Endothelial cell of umbilical vein (primary cell): ENCODE data around the gene P3H2.

Source experiments
- EZH2 ChIP-seq: IDR thresholded peaks from 2 replicates; pipeline ENCODE4 v1.6.1; 2012; ENCODE audit warnings: borderline replicate concordance, low read depth, mild to moderate bottlenecking, moderate library complexity, low read length, inconsistent platforms; ENCODE audit not compliant: severe bottlenecking
- FOS ChIP-seq: IDR thresholded peaks from 2 replicates; pipeline ENCODE4 v1.6.1; 2011; ENCODE audit warnings: mild to moderate bottlenecking, low read length, moderate library complexity, borderline replicate concordance; ENCODE audit not compliant: insufficient read depth
- POLR2AphosphoS5 ChIP-seq: IDR thresholded peaks from 2 replicates; pipeline ENCODE4 v1.6.1; 2012; ENCODE audit warnings: low read depth, mild to moderate bottlenecking, control low read depth, low read length, moderate library complexity; ENCODE audit not compliant: insufficient read depth
- TF ChIP-seq, protein P1 (sequence below), 2 donors: IDR thresholded peaks; 1 replicate in 1 of 2; 2 replicates in 1 of 2; pipeline ENCODE4 v1.5.1; 2011; ENCODE audit warnings: low read length in 2 of 2, mild to moderate bottlenecking in 2 of 2, moderate library complexity in 2 of 2, control low read depth in 1 of 2, inconsistent platforms in 1 of 2, low read depth in 1 of 2; ENCODE audit not compliant: insufficient read depth in 1 of 2; ENCODE audit errors: extremely low read depth in 1 of 2
- TF ChIP-seq, protein P2 (sequence below): IDR thresholded peaks from 2 replicates; pipeline ENCODE4 v1.6.1; 2011; ENCODE audit not compliant: insufficient read depth, insufficient read length

DNA sequence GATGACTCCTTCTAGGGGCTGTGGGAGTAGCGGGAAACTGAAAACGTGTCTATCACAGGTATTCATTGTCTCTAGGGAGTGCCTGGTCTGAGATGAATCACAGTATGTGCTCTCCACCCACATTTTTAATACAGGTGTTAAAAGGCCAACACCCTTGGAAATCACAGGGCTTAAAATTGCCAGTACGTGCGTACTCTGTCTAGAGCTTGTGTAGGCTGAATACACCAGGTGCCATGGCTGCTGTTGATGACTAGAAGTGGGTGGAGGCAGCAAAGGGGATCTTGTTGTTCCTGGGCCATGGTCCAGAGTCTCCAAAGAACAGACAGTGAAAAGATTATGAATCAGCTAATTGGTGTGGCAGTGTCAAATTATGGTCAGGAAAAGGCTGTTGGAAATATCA lies 35.1 kb upstream of the P3H2 start:
- TF ChIP-seq, protein P1, sequence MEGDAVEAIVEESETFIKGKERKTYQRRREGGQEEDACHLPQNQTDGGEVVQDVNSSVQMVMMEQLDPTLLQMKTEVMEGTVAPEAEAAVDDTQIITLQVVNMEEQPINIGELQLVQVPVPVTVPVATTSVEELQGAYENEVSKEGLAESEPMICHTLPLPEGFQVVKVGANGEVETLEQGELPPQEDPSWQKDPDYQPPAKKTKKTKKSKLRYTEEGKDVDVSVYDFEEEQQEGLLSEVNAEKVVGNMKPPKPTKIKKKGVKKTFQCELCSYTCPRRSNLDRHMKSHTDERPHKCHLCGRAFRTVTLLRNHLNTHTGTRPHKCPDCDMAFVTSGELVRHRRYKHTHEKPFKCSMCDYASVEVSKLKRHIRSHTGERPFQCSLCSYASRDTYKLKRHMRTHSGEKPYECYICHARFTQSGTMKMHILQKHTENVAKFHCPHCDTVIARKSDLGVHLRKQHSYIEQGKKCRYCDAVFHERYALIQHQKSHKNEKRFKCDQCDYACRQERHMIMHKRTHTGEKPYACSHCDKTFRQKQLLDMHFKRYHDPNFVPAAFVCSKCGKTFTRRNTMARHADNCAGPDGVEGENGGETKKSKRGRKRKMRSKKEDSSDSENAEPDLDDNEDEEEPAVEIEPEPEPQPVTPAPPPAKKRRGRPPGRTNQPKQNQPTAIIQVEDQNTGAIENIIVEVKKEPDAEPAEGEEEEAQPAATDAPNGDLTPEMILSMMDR (IDR thresholded peaks at IDR 0.05; ENCODE audit: extremely low read depth in 1 of 2, insufficient read depth in 1 of 2, low read depth in 1 of 2, low read length in 2 of 2): no peak
- TF ChIP-seq FOS: no peak
- TF ChIP-seq EZH2: no peak
- TF ChIP-seq POLR2AphosphoS5: no peak
- TF ChIP-seq, protein P2, sequence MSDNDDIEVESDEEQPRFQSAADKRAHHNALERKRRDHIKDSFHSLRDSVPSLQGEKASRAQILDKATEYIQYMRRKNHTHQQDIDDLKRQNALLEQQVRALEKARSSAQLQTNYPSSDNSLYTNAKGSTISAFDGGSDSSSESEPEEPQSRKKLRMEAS: no peak
